GM19455 (cell line): Measurements from ENCODE around the gene PBX3.

Experiments
- ATAC-seq: cut with Tn5 transposase; IDR thresholded peaks from one replicate; pipeline ENCODE4 v1.9.1; 2021; ENCODE audit not compliant: unreplicated experiment

PBX3 gene

GRCh38 chr9:125932746-125933455 is 185.7 kb downstream of the PBX3 start:
- ATAC-seq: no peak

GRCh38 chr9:125942125-125942524 is 195.0 kb downstream of the PBX3 start:
- no peak for ATAC-seq

- ATAC-seq: no peak
These were observed 196.7 kb downstream of the PBX3 start for GRCh38 chr9:125943831-125944230.

- no peak for ATAC-seq
These were observed 199.2 kb downstream of the PBX3 start for GRCh38 chr9:125946397-125946796.

GRCh38 chr9:125948887-125949596 is 201.9 kb downstream of the PBX3 start:
- ATAC-seq: no peak

GRCh38 chr9:125949703-125950460 is 202.7 kb downstream of the PBX3 start:
- ATAC-seq: no peak

- ATAC-seq: no peak
These were observed 203.8 kb downstream of the PBX3 start for GRCh38 chr9:125950880-125951471.

- ATAC-seq: no peak
These were observed 206.3 kb downstream of the PBX3 start for GRCh38 chr9:125953314-125954019.

- no peak for ATAC-seq
These were observed 208.9 kb downstream of the PBX3 start for GRCh38 chr9:125956102-125956501.

- ATAC-seq: no peak
These were observed 212.1 kb downstream of the PBX3 start for GRCh38 chr9:125959315-125959714.

- ATAC-seq: no peak
These were observed 212.9 kb downstream of the PBX3 start for GRCh38 chr9:125959951-125960619.

- no peak for ATAC-seq
These were observed 213.5 kb downstream of the PBX3 start for GRCh38 chr9:125960626-125961025.

GRCh38 chr9:125961072-125961471 is 213.9 kb downstream of the PBX3 start:
- no peak for ATAC-seq

GRCh38 chr9:125963932-125964331 is 216.8 kb downstream of the PBX3 start:
- ATAC-seq: no peak

GRCh38 chr9:125964702-125965225 is 217.6 kb downstream of the PBX3 start:
- no peak for ATAC-seq

- ATAC-seq: no peak
These were observed 218.3 kb downstream of the PBX3 start for GRCh38 chr9:125965477-125965876.

GRCh38 chr9:125966466-125966865 is 219.3 kb downstream of the PBX3 start:
- ATAC-seq: no peak

- ATAC-seq: no peak
These were observed 220.0 kb downstream of the PBX3 start for GRCh38 chr9:125966959-125967711.

- no peak for ATAC-seq
These were observed 221.7 kb downstream of the PBX3 start for GRCh38 chr9:125968714-125969374.
